Activated CD8-positive, alpha-beta T cell treated with anti-CD3 and anti-CD28 coated beads for 36 hours (primary cell): ENCODE data around the gene TCF19. TPM values are rescaled to one million over a fixed set of nuclear protein-coding genes. Genes with fewer than 3 reads are reported as not detected.
"Not testable (repeated sequence)": the region's sequence is repeated elsewhere in the genome, so short reads cannot be mapped to it uniquely, and the experiment has no call there.

Source experiments
- ATAC-seq: fragments of 200-7000 bp; cut with Tn5 transposase; one replicate; pipeline ENCODE4 v1.10.0; 2021; ENCODE audit warnings: mild to moderate bottlenecking, moderate library complexity
- CTCF ChIA-PET: fragments of 350-600 bp; sonication (Branson Sonifier 250); formaldehyde crosslinking; loops from one replicate; lab custom pipeline; 2021; ENCODE audit warnings: antibody characterized with exemption; lab: Charles Lee
- POLR2A ChIA-PET: fragments of 350-600 bp; sonication (Branson Sonifier 250); formaldehyde crosslinking; loops from one replicate; lab custom pipeline; 2021; ENCODE audit warnings: antibody characterized with exemption; lab: Charles Lee
- DNase-seq: peaks from one replicate; pipeline ENCODE4 v3.0.0-alpha.2; 2020
- H3K27ac Mint-ChIP-seq: one replicate; pipeline ENCODE4 v1.8.0; 2021; ENCODE audit warnings: mild to moderate bottlenecking, mixed read lengths
- H3K27me3 Mint-ChIP-seq: one replicate; pipeline ENCODE4 v1.8.0; 2021; ENCODE audit warnings: mixed read lengths
- H3K36me3 Mint-ChIP-seq: one replicate; pipeline ENCODE4 v1.8.0; 2021; ENCODE audit warnings: low read depth, mixed read lengths
- H3K4me1 Mint-ChIP-seq: one replicate; pipeline ENCODE4 v1.8.0; 2021; ENCODE audit warnings: low read depth, mixed read lengths
- H3K4me3 Mint-ChIP-seq: one replicate; pipeline ENCODE4 v1.8.0; 2021; ENCODE audit warnings: mild to moderate bottlenecking, moderate library complexity, mixed read lengths
- H3K9me3 Mint-ChIP-seq: one replicate; pipeline ENCODE4 v1.8.0; 2021; ENCODE audit warnings: mixed read lengths
- CTCF ChIP-seq: fragments of 200-600 bp; IDR thresholded peaks from one replicate; pipeline ENCODE4 v1.8.0; 2022; ENCODE audit warnings: antibody characterized with exemption, mild to moderate bottlenecking
- intact Hi-C: fragments of 100-400 bp; cut with micrococcal nuclease; formaldehyde crosslinking; loops from one replicate; pipeline ENCODE4 v1.10.0; 2022
- total RNA-seq, 2 experiments: library from RNA; stranded (reverse); gene quantifications; one replicate each; pipeline ENCODE4 v1.2.3, GENCODE V29; 2021

Gene TCF19
- total RNA-seq, 2 experiments from 2014 or later = 91.9 to 92.9 TPM

DNA sequence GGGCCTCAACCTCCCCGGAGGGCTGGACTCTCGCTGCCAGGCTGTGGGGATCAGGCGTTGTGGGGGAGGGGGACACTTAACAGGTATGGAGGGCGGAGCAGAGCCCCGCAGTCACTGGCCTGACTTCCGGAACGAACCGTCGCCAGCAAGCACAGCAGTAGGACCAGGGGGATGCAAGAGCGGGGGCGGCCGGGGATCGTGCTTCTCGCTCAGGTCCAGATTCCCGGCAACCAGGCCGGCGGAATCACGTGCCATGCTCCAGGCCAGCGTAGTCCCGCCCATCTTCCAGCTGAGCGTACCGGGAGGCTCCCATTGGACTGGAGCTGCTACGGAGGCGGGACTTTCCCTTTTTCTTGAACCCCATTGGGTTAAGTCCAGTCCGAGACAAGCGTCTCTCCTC, 22.1 kb downstream of the TCF19 start:
- no peak for TF ChIP-seq CTCF
- peak; percentile 57 for DNase-seq
- Mint-ChIP-seq H3K9me3 (no peaks in the 10 kb centered on the region), H3K27me3 (no peaks in the 10 kb centered on the region), H3K36me3 (no peaks in the 10 kb centered on the region), H3K27ac (peak overlapping the region; percentile 62), H3K4me3 (peak overlapping the region; percentile 69), H3K4me1 (peaks cover 15% of the 10 kb centered on the region)
- intact Hi-C loops = no loop called here
- peak; percentile 87 for ATAC-seq
- ChIA-PET POLR2A (no interaction called here), CTCF (no interaction called here)

GRCh38 chr6:31183287-31183686, 24.9 kb downstream of the TCF19 start:
- intact Hi-C loops, H3K27me3 Mint-ChIP-seq, H3K4me3 Mint-ChIP-seq, POLR2A ChIA-PET, ATAC-seq, H3K9me3 Mint-ChIP-seq, H3K27ac Mint-ChIP-seq, H3K36me3 Mint-ChIP-seq, DNase-seq: not testable (repeated sequence)
- peaks cover 12% of the 10 kb centered on the region for H3K4me1 Mint-ChIP-seq
- CTCF ChIA-PET = interaction anchor here (0.9 kb wide), 1 partner anchor 183 kb away, joined by 3 read pairs; no protein-coding TSS in a partner anchor

DNA sequence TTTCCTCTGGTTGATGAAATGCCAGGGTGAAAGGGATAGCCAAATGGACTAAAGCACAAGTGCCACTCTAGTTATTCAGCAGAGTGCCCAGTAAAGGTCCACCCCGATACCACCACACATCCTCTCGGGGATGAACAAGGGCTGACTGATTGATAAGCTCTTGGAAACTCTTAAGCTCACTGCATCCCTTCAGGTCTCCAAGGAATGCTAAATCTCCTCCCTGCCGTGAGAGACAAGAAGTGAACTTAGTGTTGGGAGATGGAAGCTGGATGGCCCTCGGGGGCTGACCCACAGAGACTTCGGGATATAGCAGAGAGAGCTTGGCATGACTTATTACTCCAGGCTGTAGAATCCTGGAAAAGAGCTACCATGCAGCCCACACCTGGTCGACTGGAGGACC, 25.5 kb downstream of the TCF19 start:
- H3K27me3 Mint-ChIP-seq, DNase-seq, POLR2A ChIA-PET, H3K4me1 Mint-ChIP-seq, H3K9me3 Mint-ChIP-seq, H3K27ac Mint-ChIP-seq, H3K36me3 Mint-ChIP-seq, intact Hi-C loops, H3K4me3 Mint-ChIP-seq, ATAC-seq: not testable (repeated sequence)
- CTCF ChIA-PET = interaction anchor here (0.9 kb wide), 1 partner anchor 183 kb away, joined by 3 read pairs; no protein-coding TSS in a partner anchor

DNA sequence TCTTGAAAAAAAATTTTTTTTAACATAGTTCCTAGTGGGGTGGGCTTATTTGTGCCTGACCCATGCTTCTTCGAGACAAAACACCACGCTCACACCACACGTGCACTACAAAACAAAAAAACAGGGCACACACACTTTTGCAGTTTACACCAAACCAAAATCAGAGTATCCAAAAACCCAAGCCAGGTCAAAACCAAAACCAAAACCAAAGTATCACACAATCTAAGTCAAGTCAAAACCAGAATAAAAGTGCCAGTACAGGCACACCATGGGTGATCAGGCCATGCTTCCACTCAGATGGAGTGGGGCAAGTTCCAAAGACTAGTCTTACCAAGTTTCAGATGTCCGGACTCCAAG, 27.3 kb downstream of the TCF19 start:
- POLR2A ChIA-PET = not testable (repeated sequence)

GRCh38 chr6:31186052-31186734, 27.8 kb downstream of the TCF19 start:
- intact Hi-C loops = no loop called here
- Mint-ChIP-seq H3K36me3 (no peaks in the 10 kb centered on the region), H3K27me3 (no peaks in the 10 kb centered on the region), H3K9me3 (no peaks in the 10 kb centered on the region), H3K27ac (no peak overlapping the region), H3K4me1 (peaks cover 4% of the 10 kb centered on the region), H3K4me3 (no peak overlapping the region)
- POLR2A ChIA-PET = no interaction called here
- ATAC-seq (no peak), DNase-seq (no peak)
- no peak for TF ChIP-seq CTCF
- CTCF ChIA-PET = no interaction called here

More for the DNA sequence above, 27.3 kb downstream of the TCF19 start:
- ATAC-seq, H3K4me3 Mint-ChIP-seq, intact Hi-C loops, H3K36me3 Mint-ChIP-seq, H3K27ac Mint-ChIP-seq, CTCF ChIA-PET, DNase-seq, H3K9me3 Mint-ChIP-seq, H3K27me3 Mint-ChIP-seq, H3K4me1 Mint-ChIP-seq: not testable (repeated sequence)

DNA sequence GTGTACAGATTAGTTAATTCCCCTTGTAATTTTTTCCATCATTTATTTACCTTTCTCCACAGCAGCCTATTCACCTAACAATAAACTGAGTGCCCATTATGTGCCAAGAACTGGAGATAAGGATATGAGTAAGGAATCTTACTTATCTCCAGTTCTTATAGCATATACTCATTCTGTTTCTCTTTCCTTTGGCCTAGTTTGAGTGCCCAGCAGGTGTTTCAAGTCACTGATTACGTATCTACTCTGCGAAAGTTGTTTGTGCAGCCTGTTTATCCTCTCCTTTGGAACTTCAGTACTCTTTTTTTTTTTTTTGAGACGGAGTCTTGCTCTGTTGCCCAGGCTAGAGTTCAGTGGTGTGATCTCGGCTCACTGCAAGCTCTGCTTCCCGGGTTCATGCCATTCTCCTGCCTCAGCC, 29.4 kb downstream of the TCF19 start:
- intact Hi-C loops = no loop called here
- DNase-seq (no peak), ATAC-seq (no peak)
- Mint-ChIP-seq H3K27ac (no peak overlapping the region), H3K4me3 (no peak overlapping the region), H3K4me1 (peaks cover 4% of the 10 kb centered on the region), H3K36me3 (no peaks in the 10 kb centered on the region), H3K27me3 (no peaks in the 10 kb centered on the region), H3K9me3 (no peaks in the 10 kb centered on the region)
- ChIA-PET CTCF (interaction anchor here (1.1 kb wide), 1 partner anchor 85 kb away, joined by 3 read pairs; no protein-coding TSS in a partner anchor), POLR2A (no interaction called here)
- no peak for TF ChIP-seq CTCF

- intact Hi-C loops, H3K4me1 Mint-ChIP-seq, H3K4me3 Mint-ChIP-seq, ATAC-seq, H3K9me3 Mint-ChIP-seq, H3K27ac Mint-ChIP-seq, H3K27me3 Mint-ChIP-seq, H3K36me3 Mint-ChIP-seq, DNase-seq, POLR2A ChIA-PET: not testable (repeated sequence)
- CTCF ChIA-PET = interaction anchor here (1.1 to 2.8 kb wide), 2 partner anchors 52 to 177 kb away, joined by 3 to 9 read pairs; no protein-coding TSS in a partner anchor
Observed at GRCh38 chr6:31189223-31189622, 30.8 kb downstream of the TCF19 start.
